LHCN-M2 (cell line): ENCODE results near the gene MAST4. TPM values are rescaled to one million over a fixed set of nuclear protein-coding genes. Genes with fewer than 3 reads are reported as not detected.

Experiments
- DNase-seq: peaks from one replicate; pipeline ENCODE4 v3.0.0-alpha.2; 2012; ENCODE audit warnings: low read depth
- total RNA-seq: library from RNA; depleted of rRNA; stranded (reverse); fragments of >200 nt; gene quantifications from 2 replicates; pipeline ENCODE4 v1.2.3, GENCODE V29; 2014

MAST4 gene
- total RNA-seq, 1 experiment from 2014 or later: 10.7 TPM

GRCh38 chr5:66697796-66698564 is 101.8 kb downstream of the MAST4 start:
- DNase-seq: no peak

- no peak for DNase-seq
These were observed 105.1 kb downstream of the MAST4 start for GRCh38 chr5:66701244-66701643.

GRCh38 chr5:66702426-66702825 is 106.2 kb downstream of the MAST4 start:
- DNase-seq: no peak

GRCh38 chr5:66704790-66705425 is 108.7 kb downstream of the MAST4 start:
- DNase-seq: peak; percentile 3

GRCh38 chr5:66708368-66708767 is 112.2 kb downstream of the MAST4 start:
- DNase-seq: no peak

GRCh38 chr5:66710557-66711088 is 114.4 kb downstream of the MAST4 start:
- no peak for DNase-seq

- DNase-seq: peak; percentile 7
These were observed 117.8 kb downstream of the MAST4 start for GRCh38 chr5:66713998-66714397.

- DNase-seq: no peak
These were observed 121.5 kb downstream of the MAST4 start for GRCh38 chr5:66717455-66718373.

- DNase-seq: no peak
These were observed 122.3 kb downstream of the MAST4 start for GRCh38 chr5:66718374-66719002.

GRCh38 chr5:66720780-66721179 is 124.6 kb downstream of the MAST4 start:
- no peak for DNase-seq

GRCh38 chr5:66722686-66723085 is 126.5 kb downstream of the MAST4 start:
- no peak for DNase-seq

GRCh38 chr5:66724349-66725139 is 128.4 kb downstream of the MAST4 start:
- DNase-seq: no peak

- DNase-seq: no peak
These were observed 131.4 kb downstream of the MAST4 start for GRCh38 chr5:66727630-66728029.

GRCh38 chr5:66728049-66728448 is 131.9 kb downstream of the MAST4 start:
- DNase-seq: no peak

GRCh38 chr5:66737096-66737495 is 140.9 kb downstream of the MAST4 start:
- DNase-seq: no peak

GRCh38 chr5:66738136-66738535 is 141.9 kb downstream of the MAST4 start:
- DNase-seq: no peak

- DNase-seq: no peak
These were observed 142.8 kb downstream of the MAST4 start for GRCh38 chr5:66739021-66739420.

- DNase-seq: no peak
These were observed 143.8 kb downstream of the MAST4 start for GRCh38 chr5:66739951-66740350.

GRCh38 chr5:66741394-66741793 is 145.2 kb downstream of the MAST4 start:
- no peak for DNase-seq

- peak; percentile 52 for DNase-seq
These were observed 146.1 kb downstream of the MAST4 start for GRCh38 chr5:66742083-66742895.
